HG03095 (cell line): ENCODE results near the gene BCAP31.
"Not testable (repeated sequence)": the region's sequence is repeated elsewhere in the genome, so short reads cannot be mapped to it uniquely, and the experiment has no call there.

Experiments used
- ATAC-seq: cut with Tn5 transposase; IDR thresholded peaks from one replicate; pipeline ENCODE4 v1.9.1; 2021; ENCODE audit warnings: moderate library complexity; ENCODE audit not compliant: unreplicated experiment

Gene BCAP31

DNA sequence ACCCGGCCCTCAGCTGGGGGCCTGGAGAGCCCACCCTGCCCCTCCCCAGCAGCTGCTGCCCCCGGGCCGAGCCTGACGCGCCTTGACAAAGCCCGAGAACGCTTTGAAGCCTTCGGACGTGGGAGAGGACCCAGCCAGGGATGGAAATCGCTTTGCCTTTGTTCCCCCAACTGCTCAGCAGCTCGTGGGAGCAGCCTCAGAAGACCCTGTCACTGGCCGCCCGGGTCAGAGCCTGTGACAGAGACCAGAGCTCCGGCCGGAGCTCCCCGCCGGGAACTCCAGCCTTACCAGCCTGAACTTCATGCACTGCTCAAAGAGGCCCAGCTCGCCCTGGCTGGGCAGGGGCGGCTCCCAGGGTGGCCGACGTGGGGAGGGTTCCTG is 39.0 kb downstream of the BCAP31 start:
- ATAC-seq: no peak

DNA sequence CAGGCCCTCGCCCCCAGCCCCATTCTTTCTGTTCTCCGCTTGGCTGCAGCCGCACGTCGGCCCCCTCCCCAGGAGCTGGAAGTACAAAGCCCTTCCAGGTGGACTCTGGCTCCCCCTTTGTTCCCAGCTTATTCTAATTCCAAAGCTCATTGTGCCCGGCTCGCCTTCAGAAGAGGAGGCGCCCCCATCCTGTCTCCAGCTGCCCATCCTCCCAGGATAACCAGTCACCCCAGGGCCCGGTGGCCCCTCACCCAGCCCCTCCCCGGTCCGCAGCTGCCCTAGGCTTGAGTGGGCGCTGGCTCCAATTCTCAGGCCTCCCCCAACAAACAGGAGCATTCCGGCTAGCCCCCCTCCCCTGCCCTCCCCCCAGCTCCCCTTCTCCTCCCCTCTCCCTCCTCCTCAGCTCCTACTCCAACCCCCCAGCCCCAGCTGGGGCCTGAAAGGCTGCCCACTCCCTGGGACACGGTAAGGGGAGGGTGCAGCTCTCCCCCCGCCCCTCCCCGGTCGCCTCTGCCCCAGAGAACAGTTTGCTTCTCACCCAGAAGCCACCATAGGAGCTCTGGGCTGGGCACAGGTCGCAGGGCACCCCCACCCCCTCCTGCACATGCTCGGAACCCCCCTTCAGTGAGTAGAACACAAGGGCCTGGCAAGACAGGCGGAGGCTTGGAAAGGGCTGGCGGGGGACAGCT is 39.6 kb downstream of the BCAP31 start:
- ATAC-seq: no peak

DNA sequence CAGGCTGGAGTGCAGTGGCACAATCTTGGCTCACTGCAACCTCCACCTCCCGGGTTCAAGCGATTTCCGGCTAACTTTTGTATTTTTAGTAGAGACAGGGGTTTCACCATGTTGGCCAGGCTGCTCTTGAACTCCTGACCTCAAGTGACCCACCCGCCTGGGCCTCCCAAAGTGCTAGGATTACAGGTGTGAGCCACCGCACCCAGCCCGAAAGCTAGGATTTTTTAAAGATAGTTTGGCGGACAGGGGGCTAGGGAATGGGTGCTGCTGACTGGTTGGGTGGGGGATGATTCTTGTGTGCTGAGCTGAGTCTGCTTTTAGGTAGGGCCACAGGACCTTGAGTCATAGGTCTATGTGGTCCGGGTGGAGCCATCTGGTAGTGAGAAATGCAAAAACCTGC is 40.7 kb downstream of the BCAP31 start:
- not testable (repeated sequence) for ATAC-seq

DNA sequence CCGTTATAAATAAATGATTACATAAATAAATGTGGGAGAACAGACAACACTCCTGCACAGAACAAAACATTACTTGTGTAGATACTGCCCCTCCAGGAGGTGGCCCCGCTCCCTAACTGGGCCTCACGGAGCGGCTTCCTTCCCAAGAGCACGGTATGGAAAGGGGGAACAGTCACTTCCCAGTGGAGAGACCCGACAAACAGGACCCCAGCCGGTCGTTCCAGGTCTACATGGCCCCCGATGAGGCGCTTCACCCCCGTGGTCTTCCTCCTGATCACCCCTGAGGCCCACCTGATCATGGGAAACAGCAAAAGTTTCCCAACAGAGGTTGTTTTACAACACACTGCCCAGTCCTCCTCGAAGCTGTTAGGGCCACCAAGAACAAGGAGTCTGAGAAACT is 43.0 kb downstream of the BCAP31 start:
- ATAC-seq: no peak

DNA sequence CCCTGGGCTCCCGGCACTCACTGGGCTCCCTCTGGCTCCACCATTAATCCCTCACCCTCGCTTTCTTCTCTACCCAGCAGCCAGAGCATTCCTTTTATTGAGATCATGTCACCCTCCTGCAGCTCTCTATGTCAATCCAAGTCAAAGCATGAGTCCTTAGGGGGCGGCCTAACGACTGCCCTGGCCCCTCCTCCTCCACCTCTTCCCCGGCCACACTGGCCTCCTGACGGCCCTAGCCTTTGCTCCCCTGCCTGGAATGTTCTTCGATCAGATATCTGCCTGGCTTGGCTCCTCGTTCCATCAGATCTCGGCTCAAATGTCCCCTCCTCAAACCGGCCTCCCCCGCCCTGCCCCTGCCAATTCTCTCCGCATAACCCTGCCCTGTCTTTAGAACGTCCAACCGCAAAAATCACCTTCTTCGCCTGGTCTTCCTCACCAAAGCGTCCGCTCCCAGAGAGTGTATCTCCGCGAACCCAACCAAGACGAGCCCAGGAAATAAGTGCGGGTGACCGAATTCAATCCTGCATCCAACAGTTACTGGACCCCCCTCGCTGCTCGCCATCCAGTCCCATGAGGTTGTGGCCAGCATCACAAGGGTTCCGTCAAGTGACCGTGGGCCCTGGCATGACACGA is 49.9 kb downstream of the BCAP31 start:
- ATAC-seq: no peak

DNA sequence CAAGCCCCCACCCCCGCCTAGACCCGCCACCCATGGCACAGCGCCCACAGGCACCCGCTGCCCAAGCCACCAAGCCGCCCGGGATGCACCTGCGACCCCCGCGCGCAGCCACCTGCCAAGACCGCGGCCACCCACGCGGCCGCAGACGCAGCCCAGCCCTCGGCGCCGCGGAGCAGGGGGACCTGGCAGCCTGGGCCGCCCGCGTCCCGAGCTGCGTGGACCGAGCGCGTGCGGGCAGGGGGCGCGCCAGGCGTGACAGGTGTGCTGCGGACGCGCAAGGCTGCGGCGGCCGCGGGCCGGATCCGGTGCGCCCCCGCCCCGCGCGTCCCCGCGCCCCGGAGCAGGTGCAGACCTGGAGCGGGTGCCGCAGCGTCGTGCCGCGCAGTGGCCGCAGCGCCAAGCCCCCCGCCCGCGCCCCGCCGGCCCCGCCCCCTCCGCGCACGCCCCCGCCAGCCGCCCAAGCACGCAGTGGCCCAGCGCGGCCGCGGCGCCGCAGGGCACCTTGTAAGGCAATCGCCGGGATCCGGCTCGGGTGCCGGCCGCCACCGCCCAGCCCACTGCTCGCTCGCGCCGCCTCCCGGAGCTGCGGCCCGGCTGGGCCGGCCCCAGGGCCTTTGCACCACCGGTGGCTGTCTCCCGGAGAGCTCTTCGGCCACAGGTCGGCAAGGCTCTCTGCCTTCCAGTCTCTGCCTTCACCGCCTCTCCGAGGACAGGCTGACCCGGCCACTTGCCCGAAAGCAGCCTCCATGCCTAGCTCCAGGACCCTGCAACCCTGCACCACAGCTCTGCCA is 50.6 kb downstream of the BCAP31 start, which contains the start of gene PNCK:
Gene PNCK (minus strand): TSS at position 386 of the 791 bp plus-strand sequence. CDS start 737 bp downstream, outside the sequence.
- ATAC-seq: no peak

DNA sequence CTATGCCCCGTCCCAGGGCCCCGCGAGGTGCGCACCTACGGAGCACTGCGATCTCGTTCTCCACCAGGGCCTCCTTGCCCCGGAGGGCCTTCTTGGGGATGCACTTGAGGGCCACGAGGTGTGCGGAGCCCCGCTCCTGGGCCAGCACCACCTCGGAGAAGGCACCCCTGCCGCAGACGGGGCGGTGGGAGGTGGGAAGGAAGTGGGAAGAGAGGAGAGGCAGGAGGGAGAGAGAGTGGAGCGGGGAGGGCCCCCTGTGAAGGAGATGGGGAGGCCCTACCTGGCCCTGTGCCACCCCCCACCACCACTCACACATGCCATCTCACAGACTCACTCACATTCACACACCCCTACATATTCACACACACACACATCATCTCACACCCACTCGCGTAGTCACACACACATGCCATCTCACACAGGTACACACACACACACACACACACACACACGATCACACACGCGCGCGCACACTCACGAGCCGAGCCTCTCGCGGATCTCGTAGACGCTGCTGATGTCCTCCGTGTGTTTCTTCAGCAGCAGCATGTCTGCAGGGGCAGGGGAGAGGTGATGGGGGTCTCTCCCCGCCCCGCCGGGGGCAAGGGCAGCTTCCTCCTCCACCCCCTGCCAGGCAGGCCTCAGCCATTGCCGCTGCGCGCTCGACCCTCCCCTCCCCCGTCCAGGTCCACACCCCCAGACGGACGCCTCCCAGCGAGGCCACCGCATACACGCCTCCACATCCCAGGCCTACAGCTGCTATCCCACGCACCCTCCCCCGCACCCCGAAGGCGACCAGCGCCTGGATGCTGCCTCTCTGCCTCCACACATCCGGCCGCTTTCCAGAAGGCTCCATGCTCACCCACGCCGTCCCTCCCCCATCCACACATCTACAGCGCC is 51.4 kb downstream of the BCAP31 start:
- no peak for ATAC-seq

DNA sequence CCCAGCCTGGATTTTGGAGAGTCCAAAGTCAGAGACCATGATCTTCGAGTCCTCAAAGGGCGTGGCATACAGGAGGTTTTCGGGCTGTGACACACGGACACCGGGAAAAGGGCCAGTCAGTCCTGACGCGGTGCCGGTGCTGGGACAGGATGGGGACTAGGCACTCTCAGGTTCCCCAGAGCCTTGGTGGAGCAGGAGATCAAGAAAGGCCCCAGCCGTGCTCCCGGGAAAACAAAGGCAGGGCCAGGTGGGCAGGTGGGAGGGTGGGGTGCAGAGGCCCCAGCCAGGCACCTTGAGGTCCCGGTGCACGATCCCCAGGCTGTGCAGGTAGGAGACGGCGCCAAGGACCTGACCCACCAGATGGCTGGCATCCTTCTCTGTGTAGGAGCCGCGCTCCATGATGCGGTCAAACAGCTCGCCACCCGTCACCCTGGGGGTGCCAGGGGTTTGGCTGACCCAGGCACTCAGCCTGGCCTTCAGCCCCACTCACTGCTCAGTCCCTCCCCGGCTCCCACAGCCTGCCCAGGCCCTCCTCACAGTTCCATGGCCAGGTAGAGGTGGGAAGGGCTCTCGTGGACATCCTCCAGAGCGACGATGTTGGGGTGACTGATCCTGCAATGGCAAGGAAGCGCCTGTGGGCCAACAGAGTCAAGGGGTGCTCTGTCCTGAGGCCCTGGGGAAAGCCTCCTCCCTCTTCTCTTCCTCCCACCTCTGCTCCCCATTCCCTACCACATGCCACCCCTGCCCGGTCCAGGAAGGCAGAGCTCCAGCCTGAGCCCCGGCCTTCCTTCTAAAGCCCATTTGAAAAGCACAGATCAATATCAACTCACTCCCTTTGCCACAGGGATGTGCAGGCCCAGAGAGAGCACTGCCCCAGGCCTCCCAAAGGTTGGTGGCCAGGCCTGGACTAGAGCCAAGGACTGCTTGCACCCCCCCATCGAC is 52.3 kb downstream of the BCAP31 start:
- ATAC-seq: no peak

DNA sequence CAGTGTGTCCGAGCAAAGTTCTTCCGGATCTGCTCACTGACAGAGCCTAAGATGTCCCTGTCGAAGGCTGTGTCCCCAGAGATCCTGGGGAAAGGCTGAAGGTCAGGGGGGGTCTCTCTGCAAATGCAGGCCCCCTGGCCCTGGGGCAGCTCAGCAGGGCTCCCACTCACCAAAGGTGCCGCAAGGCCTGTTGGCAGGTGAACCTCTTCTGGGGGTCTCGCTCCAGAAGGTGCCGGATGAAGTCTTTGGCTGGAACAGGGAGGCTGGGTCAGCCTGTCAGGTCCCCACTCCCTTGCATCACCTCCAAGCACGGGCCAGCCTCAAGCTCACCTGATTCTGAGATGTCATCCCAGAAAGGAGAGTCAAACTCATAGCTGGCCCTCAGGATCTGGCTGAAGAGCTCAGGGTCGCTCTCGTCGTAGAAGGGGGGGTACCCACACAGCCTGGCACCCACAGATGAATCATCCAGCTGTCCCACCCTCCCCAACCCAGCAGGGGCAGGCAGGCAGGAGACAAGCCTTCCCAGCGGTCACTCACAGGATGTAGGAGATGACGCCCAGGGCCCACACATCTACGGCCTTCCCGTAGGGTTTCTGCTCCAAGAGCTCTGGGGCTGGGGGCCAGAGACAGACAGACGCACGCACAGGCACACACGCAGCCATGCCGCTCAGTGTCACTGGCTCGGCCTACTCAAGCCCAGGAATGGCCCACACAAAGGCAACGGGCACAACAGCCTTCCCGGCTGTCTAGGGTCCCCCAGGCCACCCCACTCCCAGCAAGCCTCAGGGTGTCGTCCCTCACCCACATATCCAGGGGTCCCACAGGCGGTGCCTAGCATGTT is 53.2 kb downstream of the BCAP31 start:
- no peak for ATAC-seq

DNA sequence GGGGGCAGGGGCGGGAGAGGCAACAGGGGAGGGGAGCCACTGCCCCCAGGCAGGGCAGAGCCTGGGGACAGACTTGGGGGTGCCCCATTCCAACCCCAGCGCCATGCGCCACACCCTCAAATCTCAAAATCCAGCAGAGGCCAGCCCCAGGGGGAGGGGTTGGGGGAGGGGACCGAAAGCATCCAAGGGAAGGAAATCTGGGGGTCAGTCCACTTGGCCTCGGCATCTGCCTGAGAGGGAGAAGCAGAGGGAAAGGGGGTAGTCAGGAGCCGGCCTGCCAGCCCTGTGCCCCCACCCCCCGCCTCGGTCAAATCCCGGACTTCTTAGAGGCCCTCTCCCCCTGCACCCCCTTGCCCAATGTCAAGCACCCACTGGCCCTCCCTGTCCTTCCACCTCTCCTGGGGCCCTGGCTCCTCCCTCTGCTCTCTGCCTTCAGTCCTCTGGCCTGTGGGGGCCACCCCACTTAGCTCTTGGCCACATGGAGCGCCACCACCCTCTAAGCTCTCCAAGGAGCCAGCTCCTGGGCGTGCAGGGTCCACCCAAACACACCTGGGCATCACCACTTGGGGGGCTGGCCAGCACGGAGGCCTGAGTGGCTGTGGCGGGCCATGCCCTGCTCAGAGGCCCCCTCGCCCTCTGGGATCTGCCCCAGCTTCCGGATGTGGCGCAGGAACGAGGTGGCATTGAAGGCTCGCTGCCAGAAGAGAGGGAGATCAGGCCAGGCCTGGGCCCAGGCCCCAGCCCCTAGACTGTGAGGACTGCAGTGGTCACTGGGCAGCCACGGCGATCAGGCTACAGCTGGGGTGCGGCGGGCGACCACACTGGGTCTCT is 54.1 kb downstream of the BCAP31 start:
- no peak for ATAC-seq

DNA sequence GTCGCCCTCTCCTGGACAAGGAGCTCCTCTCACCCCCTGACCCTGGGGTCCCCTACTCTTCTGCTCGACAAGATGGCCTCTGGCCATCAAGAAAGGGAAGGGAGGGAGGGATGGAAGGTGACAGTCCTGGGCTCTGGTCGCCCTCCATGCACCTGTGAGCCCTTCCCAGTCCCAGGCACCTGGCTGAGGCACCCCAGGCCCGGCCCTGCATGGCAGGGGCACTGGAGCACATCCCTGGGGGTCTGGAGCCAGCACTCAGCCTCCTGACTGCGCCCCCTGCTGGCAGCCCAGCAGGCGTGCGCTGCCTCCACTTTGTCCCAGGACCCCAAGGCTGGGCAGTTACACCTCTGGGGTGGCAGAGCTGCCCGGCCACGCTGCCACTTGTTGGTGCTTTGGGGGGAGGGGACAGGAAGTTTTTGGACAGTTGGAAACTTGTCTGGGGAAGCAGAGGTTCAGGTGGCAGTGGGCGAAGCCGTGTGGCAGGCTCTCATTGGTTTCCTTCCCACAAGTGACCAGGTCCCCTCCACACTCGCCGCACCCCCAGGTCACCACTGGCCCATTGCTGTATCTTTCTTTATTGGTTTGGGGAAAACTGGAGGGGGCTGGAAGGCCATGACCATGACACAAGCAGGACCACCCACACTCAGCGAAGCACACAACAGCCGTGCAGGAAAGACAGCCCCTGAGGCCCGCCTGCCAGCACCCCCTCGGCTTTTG is 54.9 kb downstream of the BCAP31 start:
- ATAC-seq: no peak

DNA sequence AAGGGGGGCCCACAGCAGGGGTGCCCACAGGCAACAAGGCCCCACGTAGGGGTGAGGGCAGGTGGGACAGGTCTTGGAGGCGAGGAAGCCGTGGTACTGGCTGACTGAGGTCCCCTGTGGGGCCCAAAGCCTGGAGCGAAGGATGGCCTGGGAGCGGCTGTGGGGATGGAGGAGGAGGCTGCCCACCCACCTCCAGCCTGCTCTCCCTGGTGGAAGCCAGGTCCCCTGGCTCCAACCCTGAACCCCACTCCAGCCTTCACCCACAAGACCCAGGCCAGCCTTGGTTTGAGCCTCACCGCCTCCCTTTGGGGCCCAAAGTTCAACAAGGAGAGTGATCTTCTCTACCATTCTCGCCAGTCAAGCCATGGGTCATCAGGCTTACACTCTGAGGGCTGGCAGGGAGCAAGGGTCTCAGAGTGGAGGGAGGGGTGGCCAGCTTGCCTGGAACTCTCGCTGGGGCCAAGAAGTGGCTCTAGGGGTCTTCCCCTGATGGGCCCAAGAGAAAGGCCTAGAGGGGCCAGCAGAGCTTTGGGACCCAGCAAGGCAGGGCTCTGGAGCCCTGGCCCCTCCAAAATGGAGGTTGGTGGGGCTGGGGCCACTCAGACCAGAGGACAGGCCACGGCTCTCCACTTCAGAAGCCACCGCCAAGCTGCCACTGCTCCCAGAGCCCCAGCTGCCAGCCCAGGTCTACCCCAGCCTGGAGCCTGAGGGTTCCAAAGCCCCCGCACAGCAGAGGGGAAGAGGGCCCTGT is 55.6 kb downstream of the BCAP31 start:
- no peak for ATAC-seq

DNA sequence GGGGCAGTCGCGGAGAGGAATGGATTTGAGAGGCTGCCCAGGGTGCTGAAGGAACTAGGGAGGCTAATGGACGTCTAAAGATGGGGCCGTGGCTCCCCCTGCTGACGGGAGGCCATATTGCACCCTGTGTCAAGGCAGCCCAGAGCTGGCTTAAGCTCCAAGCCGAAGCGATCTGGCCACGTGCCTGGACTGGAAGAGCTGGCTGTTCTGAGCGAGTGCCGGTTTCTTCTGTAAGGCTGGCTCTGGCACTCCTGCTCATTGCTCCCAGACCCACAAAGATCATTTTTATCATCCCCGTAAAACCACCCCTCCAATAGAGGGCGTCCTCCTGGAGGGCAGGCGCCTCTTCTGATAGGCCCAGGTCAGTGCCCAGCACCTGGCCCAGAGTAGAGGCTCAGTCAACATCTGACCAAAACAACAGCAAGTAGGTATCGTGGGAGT is 56.2 kb downstream of the BCAP31 start:
- ATAC-seq: no peak

DNA sequence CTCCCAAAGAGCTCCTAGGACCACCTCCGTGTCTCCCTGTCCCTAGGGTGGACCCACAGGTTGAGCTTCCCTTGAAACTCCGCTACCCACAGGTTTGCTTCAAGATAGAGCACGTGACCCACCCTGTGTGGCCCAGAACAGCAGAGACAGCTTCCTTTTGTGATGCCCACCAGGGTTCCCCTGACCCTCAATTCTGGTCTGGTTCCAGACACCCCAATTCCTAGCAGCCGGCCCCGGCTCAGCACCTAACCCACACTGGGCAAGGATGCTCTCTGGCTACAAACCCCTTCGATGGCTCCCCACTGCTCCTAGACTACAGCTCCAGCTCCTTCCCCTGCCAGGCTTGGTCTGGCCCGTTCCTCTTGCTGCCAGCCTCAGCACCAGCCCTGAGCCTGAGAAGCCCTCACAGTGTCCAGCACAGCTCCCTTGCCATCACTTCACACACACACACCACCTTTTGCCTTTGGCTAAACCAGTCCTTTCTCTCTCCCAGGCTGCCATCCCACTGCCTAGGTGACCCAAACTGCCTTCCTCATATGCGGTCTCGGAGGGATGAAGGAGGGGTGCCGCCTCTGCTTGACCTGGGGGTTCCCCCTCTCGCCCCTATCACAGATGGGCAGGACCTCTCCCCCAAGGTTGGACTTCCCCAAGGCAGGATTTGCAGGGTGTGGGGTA is 56.8 kb downstream of the BCAP31 start:
- no peak for ATAC-seq

DNA sequence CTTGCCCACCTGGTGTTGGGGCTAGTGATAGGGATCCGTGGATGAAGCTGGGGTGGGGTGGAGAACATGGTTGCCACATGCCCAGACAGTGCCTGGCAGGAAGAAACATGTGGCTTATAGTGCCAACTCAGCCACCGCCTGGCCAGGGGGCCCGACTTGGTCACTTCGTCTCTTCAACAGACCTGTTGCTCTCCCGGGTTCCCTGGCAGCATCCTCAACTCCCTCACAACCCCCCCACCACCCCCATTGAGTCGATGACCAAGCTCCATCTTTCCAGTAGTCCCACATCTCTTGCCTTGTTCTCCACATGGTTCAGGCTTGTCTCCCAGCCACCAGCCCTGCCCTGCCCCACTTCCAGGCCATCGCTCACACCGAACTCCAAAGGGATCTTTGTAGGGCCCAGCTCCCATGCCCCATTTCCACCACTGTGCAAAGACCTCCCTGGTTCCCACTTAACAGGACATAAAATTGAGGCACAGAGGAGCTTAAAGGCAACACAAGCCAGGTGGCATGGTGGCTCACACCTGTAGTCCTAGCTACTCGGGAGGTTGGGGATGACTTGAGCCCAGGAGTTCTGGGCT is 58.4 kb downstream of the BCAP31 start:
- ATAC-seq: no peak

DNA sequence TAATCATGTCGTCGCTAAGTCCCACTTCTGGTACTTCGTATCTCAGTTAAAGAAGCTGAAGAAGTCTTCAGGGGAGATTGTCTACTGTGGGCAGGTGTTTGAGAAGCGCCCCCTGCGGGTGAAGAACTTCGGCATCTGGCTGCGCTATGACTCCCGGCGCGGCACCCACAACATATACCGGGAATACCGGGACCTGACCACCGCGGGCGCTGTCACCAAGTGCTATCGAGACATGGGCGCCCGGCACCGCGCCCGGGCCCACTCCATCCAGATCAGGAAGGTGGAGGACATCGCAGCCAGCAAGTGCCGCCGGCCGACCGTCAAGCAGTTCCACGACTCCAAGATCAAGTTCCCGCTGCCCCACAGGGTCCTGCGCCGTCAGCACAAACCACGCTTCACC is 61.9 kb downstream of the BCAP31 start:
- no peak for ATAC-seq
